SK-N-MC (cell line): Measurements from ENCODE around the gene C4orf50.

Source experiments
- EZH2 ChIP-seq: fragments of 200-600 bp; sonication (generic); IDR thresholded peaks from one replicate; pipeline ENCODE4 v1.6.1; 2017; ENCODE audit warnings: antibody characterized with exemption
- FOXP2 ChIP-seq: optimal IDR thresholded peaks from 2 replicates; pipeline ENCODE3; 2011; ENCODE audit warnings: mild to moderate bottlenecking, moderate library complexity; ENCODE audit not compliant: insufficient read depth; ENCODE audit errors: extremely low read length, control extremely low read depth
- POLR2AphosphoS5 ChIP-seq: IDR thresholded peaks from 2 replicates; pipeline ENCODE4 v1.6.1; 2012; ENCODE audit warnings: mild to moderate bottlenecking, low read depth, low read length, borderline replicate concordance

DNA sequence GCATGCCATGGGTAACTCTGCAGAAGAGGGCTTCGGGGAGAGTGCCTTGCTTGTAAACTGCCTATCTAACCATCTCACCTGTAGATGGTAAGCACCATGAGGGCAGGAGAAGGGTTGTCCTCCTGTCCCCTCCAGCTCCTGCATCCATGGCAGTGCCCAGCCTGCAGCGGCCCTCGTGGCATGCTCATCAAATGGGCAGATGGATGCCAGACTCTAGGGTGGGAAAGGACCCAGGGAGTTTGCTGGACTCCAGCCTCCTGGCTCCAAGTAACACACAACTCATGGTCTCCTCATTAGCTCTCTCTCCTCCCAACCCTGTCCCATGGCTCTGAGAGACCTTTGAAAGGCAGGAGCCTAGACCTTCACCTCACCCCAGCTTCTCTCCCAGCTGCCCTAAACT, 95.7 kb downstream of the C4orf50 start:
- no peak for TF ChIP-seq EZH2
- TF ChIP-seq POLR2AphosphoS5: no peak
- no peak for TF ChIP-seq FOXP2
